HG03575 (cell line): ENCODE measurements around the gene MRGPRG.

Experiments used
- ATAC-seq: cut with Tn5 transposase; IDR thresholded peaks from one replicate; pipeline ENCODE4 v1.9.1; 2021; ENCODE audit not compliant: unreplicated experiment, insufficient number of reproducible peaks, low FRiP score; ENCODE audit errors: extremely low read depth

Gene MRGPRG

GRCh38 chr11:3197878-3198528 lies 20.6 kb downstream of the MRGPRG start:
- ATAC-seq = no peak

GRCh38 chr11:3197044-3197695 lies 21.4 kb downstream of the MRGPRG start:
- no peak for ATAC-seq

- ATAC-seq = no peak
Observed at GRCh38 chr11:3196161-3197043, 22.2 kb downstream of the MRGPRG start.

- ATAC-seq = no peak
Observed at GRCh38 chr11:3195251-3196160, 23.1 kb downstream of the MRGPRG start.

- ATAC-seq = no peak
Observed at GRCh38 chr11:3194016-3194816, 24.4 kb downstream of the MRGPRG start.

- no peak for ATAC-seq
Observed at GRCh38 chr11:3193373-3194015, 25.1 kb downstream of the MRGPRG start.

GRCh38 chr11:3192511-3193372 lies 25.9 kb downstream of the MRGPRG start:
- no peak for ATAC-seq

- no peak for ATAC-seq
Observed at GRCh38 chr11:3191586-3192324, 26.9 kb downstream of the MRGPRG start.

- no peak for ATAC-seq
Observed at GRCh38 chr11:3190600-3190999, 28.0 kb downstream of the MRGPRG start.

- no peak for ATAC-seq
Observed at GRCh38 chr11:3189886-3190583, 28.6 kb downstream of the MRGPRG start.

GRCh38 chr11:3189196-3189843 lies 29.3 kb downstream of the MRGPRG start:
- no peak for ATAC-seq

GRCh38 chr11:3188496-3189195 lies 30.0 kb downstream of the MRGPRG start:
- ATAC-seq = no peak

GRCh38 chr11:3186166-3186953 lies 32.3 kb downstream of the MRGPRG start:
- ATAC-seq = no peak

- no peak for ATAC-seq
Observed at GRCh38 chr11:3184732-3185347, 33.8 kb downstream of the MRGPRG start.
